GM08714 (cell line): Measurements from ENCODE around the gene RINL.
"Not testable (repeated sequence)": the region's sequence is repeated elsewhere in the genome, so short reads cannot be mapped to it uniquely, and the experiment has no call there.

ENCODE experiments used
- H3K4me3 ChIP-seq: fragments of 200-500 bp; sonication (Bioruptor generic); 2 replicates; pipeline ENCODE4 v1.5.1; 2014; ENCODE audit warnings: mild to moderate bottlenecking, low read length, inconsistent platforms
- ZNF274 ChIP-seq: IDR thresholded peaks from 2 replicates; pipeline ENCODE4 v1.6.1; 2012; ENCODE audit warnings: mild to moderate bottlenecking, low read depth, low read length

The RINL gene

DNA sequence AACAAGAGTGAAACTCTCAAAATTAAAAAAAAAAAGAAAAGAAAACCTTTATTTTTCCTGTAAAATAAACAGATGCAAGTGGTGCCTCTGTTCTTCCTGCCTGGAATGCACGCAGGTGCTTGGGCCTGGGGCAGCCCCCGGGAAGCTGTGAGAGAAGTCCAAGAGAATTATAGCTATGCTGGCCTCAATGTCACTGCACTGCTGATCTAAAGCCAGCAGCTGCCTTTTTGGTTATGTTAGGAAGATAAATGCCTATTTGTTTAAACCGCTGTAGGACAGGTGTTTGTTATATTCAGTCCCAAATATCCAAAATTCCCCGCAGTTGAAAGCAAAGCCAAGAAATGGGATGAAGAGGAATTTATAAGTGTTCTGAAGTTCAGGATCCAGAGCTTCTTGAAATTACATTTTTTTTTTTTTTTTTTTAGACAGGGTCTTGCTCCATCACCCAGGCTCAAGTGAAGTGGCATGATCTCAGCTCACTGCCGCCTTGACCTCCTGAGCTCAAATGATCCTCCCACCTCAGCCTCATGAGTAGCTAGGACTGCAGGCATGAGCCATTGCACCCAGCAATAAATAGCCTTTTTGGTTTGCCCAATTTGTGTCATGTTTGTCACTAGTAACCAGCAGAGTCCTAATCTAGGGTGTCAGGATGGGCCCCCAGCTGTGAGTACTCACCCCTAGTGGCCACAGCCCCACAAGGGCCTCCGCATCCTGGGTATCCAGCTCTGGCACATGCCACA lies 2.2 kb downstream of the RINL start:
- no peak overlapping the region for H3K4me3 ChIP-seq
- no peak for TF ChIP-seq ZNF274

DNA sequence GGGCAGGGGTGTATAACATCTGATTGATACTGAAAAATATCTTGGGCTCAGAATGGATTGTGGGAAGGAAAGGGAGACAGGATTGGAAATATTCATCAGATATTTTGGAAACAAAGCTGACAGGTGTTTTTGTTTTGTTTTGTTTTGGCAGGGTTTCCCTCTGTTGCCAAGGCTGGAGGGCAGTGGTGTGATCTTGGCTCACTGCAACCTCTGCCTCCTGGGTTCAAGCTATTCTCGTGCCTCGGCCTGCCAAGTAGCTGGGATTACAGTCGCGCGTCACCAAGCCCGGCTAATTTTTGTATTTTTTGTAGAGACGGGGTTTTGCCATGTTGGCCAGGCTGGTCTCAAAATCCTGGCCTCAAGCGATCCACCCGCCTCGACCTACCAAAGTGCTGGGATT lies 4.7 kb downstream of the RINL start:
- H3K4me3 ChIP-seq, result not testable (repeated sequence)

DNA sequence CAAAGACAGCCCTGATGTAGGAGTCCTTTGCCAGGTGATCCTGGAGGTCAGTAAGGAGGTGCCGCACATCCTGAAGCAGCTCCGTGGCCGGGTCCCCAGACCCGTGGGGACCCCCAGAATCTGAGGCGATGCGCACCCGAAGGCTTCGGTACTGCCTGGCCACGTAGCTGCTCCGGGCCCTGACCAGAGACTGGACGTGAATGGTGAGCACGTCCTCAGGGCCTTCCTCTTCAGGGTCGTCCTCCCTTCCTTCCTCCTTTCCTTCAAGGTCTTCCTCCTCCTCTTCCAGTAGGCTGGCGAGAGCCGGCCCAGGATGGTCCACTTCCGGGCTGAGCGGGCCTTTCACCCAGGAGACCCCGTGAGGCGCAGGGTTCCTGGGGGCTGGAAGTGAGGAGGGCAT lies 7.5 kb downstream of the RINL start:
- TF ChIP-seq ZNF274, result no peak
- H3K4me3 ChIP-seq, result no peak overlapping the region

DNA sequence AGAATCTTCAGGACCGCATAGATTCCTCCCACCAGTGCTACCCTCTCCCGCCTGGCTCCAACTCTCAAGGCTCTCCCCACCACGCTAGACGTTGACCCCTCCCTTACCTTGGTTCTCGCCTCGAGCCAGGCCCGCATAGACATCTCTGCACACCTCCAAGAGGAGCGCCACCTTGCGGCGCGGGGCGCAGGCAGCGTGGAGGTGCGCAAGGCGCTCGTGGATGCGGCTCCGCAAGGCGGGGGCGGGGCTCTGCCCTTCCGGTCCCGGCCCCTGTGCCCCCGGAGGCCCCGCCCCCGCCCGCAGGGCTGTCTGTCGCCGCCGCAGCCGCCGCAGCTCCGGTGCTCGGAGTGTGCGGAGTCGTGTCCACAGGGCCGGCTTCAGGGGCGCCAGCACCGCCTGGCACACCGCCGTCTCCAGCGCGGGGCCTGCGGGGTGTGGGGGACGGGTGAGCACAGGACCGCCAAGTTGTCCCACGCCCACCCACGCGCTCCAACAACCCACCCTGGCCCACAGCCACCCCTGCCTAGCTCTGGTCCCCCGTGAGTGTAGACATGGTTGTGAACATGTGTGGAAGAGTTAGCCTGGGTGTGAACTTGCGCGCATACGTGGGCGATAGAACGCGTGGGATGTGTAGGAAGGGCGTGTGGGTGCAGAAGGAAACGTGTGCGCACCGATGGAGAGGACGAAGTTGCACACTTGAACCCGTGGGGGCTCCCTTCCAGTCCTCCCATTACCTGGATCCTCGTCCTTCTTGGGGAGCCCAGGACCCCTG lies 8.1 kb downstream of the RINL start:
- peak overlapping the region; percentile 47; the same call in 1 of the 2 replicates for H3K4me3 ChIP-seq
- TF ChIP-seq ZNF274, result no peak

DNA sequence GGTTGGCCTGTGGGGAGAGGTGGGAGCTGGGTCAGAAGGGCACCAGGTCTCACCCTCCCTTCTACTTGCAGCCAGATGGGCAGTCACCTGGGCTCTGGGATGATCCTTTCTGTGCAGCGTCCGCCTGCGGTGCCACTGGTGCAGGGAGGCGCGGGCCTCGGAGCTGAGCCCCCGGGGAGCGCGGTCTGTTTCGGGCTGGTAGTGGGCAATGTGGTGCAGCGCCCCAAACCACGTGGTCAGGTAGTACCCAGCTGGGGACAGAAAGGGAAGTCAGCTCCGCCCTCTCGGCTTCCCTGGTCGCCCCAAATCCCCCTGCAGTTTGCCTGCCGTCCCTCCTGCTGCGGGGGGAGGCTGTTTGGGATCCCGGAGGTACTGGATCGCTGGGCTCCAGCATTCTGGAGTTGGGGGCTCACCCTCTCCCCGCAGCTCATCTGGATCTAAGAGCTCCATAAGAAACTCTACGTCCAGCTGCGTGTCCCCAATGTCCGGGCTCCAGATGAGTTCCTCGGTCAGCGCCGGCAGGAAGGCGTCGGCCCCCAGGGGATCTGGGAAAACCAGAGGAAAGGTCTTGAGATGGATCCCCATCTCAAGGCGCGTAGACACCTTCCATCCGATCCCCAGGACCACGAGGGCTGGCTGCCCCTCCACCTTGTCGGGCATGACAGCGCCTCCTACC lies 8.8 kb downstream of the RINL start:
- H3K4me3 ChIP-seq, result peak overlapping the region; percentile 47; the same call in 1 of the 2 replicates
- TF ChIP-seq ZNF274, result no peak

DNA sequence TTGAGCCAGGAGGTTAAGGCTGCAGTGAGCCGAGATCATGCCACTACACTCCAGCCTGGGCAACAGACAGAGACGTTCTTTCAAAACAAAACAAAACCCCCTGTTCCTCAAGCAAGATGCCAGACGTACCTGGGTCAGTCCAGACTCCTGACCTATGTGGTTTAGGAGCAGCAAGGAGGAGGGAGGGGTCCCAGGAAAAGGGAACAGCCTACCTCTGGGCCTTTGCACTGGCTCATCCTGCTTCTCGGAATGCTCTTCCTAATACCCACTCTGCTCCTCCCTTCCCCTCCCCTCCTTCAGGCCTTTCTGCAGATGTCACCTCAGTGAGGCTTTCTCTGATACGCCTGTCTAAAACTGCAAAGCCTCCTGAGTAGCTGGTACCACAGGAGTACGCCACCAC lies 9.5 kb downstream of the RINL start:
- no peak for TF ChIP-seq ZNF274
- H3K4me3 ChIP-seq, result no peak overlapping the region; the same call in 1 of the 2 replicates

DNA sequence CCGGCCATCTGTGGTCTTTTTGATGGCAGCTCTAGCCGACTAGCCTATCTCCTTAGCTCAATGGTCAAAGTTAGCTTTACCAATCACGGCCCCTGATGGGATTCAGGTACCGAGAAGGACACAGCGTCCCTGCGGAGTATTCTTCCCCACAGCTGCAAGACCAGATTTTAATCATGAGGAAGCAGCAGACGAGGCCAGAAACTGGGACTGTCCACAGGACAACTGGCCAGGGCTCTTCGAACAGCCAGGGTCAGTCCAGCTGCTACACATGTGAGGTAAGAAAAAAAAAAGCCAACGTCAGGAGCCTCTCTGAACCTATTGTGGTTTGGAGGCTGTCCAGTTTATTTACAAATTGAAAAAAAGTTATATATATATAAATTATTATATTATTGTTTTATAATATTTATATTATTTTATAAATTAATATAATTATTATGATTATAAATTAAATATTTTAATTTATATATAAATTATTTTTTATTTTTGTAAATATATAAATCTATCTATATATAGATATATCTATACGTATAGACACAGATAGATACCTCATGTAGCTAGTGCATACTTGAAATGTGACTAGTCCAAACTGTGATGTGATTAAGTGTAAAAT lies 10.8 kb downstream of the RINL start:
- no peak overlapping the region for H3K4me3 ChIP-seq
- no peak for TF ChIP-seq ZNF274

DNA sequence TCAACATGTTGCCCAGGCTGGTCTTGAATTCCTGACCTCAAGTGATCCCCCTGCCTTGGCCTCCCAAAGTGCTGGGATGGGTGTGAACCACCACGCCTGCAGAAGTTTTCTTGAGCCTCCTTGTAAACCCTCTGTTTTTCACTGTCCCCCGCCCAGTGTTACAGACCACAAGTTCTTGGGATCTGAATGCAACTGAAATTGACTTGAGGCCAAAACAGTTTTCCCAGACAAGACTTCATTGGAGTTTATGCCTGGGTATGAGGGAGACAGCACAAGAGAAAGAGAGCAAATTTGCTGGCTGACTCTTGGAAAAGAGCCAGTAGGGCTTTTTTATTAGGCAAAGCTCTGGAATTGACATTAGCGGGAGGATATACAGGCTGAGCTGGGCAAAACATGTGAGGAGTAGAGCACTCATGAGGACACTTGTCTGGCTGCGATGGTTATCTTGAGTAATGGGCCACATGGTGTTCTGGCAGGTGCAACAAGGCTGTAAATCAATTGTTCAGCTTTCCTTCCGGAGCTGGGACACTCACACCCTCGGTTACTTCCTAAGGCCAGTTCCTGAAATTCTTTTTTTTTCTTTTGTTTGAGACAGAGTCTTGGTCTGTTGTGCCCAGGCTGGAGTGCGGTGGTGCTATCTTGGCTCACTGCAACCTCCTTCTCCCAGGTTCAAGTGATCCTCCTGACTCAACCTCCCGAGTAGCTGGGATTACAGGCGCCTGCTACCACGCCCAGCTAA lies 15.6 kb downstream of the RINL start:
- no peak for TF ChIP-seq ZNF274
- H3K4me3 ChIP-seq, result no peak overlapping the region

DNA sequence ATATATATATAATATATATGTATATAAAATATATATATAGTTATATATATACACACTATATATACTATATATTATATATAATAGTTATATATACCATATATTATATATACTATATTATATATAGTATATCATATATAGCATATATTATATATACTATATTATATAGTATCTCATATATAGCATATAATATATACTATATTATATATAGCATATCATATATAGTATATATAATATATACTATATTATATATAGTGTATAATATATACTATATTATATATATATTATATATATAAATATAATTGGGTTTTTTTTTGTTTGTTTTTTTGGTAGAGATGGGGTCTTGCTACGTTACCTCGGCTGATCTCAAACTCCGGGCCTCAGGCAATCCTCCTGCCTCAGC lies 16.7 kb downstream of the RINL start:
- TF ChIP-seq ZNF274, result no peak
- no peak overlapping the region for H3K4me3 ChIP-seq

DNA sequence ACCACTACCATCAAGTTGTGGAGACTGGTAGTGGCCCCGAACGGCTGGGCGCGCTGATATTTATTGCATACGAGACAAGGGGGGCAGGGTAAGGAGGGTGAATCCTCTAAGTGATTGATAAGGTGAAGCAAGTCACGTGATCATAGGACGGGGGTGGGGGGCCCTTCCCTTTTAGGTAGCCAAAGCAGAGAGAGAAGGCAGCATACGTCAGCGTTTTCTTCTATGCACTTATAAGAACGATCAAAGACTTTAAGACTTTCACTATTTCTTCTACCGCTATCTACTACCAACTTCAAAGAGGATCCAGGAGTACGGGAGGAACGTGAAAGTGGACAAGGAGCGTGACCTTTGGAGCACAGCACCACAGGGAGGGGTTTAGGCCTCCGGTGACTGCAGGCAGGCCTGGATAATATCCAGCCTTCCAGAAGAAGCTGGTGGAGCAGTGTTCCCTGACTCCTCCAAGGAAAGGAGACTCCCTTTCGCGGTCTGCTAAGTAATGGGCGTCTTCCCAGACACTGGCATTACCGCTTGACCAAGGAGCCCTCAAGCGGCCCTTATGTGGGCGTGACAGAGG lies 18.4 kb downstream of the RINL start:
- H3K4me3 ChIP-seq, result not testable (repeated sequence)

DNA sequence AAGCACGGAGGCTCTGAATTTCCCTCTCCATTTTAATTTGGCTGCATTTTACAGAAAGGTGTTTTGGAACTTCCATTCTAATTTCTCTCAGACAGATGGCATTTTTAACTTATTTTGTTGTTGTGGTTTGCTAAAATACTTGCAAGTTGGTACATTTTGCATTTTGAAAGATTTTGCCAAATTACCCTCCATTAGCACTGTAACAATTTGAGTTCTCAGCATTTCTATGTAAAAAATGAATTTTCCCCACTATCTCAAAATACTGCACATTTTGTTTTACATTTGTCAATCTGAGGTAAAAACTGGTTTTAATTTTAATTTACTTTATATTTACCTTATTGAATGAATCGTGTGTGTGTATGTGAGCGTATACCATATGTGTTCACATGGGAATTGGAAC lies 21.3 kb downstream of the RINL start:
- no peak overlapping the region for H3K4me3 ChIP-seq
- TF ChIP-seq ZNF274, result no peak

DNA sequence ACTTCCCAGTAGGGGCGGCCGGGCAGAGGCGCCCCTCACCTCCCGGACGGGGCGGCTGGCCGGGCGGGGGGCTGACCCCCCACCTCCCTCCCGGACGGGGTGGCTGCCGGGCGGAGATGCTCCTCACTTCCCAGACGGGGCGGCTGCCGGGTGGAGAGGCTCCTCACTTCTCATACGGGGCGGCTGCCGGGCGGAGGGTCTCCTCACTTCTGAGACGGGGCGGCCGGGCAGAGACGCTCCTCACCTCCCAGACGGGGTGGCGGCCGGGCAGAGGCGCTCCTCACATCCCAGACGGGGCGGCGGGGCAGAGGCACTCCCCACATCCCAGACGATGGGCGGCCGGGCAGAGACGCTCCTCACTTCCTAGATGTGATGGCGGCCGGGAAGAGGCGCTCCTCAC lies 22.3 kb downstream of the RINL start:
- H3K4me3 ChIP-seq, result not testable (repeated sequence)

DNA sequence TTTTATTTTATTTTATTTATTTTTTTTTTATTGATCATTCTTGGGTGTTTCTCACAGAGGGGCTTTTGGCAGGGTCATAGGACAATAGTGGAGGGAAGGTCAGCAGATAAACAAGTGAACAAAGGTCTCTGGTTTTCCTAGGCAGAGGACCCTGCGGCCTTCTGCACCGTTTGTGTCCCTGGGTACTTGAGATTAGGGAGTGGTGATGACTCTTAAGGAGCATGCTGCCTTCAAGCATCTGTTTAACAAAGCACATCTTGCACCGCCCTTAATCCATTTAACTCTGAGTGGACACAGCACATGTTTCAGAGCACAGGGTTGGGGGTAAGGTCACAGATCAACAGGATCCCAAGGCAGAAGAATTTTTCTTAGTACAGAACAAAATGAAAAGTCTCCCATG lies 23.1 kb downstream of the RINL start:
- not testable (repeated sequence) for H3K4me3 ChIP-seq

DNA sequence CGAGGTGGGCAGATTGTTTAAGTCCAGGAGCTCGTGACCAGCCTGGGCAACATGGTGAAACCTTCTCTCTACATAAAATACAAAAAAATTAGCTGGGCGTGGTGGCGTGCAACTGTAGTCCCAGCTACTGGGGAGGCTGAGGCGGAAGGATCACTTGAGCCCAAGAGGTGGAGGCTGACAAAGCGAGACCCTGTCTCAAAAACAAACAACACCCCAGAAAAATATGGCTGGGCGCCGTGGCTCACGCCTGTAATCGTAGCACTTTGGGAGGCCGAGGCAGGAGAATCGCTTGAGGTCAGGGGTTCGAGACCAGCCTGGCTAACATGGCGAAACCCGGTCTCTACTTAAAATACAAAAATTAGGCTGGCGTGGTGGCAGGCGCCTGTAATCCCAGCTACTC lies 24.9 kb downstream of the RINL start:
- peak overlapping the region; percentile 73; the same call in 1 of the 2 replicates for H3K4me3 ChIP-seq
- no peak for TF ChIP-seq ZNF274
